Fibroblast of skin of left biceps (primary cell): ENCODE data around the gene NME9.

Experiments
- DNase-seq, 2 experiments: peaks; one replicate each; pipeline ENCODE4 v3.0.0-alpha.2; 2013; ENCODE audit warnings: low read depth in 2 of 2

Gene NME9

GRCh38 chr3:138334608-138335007 lies 5.0 kb upstream of the NME9 start:
- DNase-seq: no peak

GRCh38 chr3:138332472-138333073 lies 2.9 kb upstream of the NME9 start:
- DNase-seq: no peak

- no peak for DNase-seq
These were observed 1.7 kb upstream of the NME9 start for GRCh38 chr3:138331143-138331894.

- DNase-seq: no peak
These were observed 288 bp upstream of the NME9 start for GRCh38 chr3:138329984-138330293.

- DNase-seq: no peak
These were observed 1.3 kb downstream of the NME9 start for GRCh38 chr3:138328341-138328740.

- DNase-seq: no peak
These were observed 1.8 kb downstream of the NME9 start for GRCh38 chr3:138327831-138328230.

GRCh38 chr3:138326866-138327595 lies 2.6 kb downstream of the NME9 start:
- DNase-seq: no peak

- no peak for DNase-seq
These were observed 3.7 kb downstream of the NME9 start for GRCh38 chr3:138325990-138326389.

GRCh38 chr3:138323971-138324370 lies 5.7 kb downstream of the NME9 start:
- DNase-seq: no peak

- DNase-seq: no peak
These were observed 12.0 kb downstream of the NME9 start for GRCh38 chr3:138317687-138318086.

GRCh38 chr3:138314751-138315150 lies 14.9 kb downstream of the NME9 start:
- DNase-seq: no peak

- no peak for DNase-seq
These were observed 19.2 kb downstream of the NME9 start for GRCh38 chr3:138310494-138310893.

GRCh38 chr3:138308783-138309182 lies 20.9 kb downstream of the NME9 start:
- no peak for DNase-seq

GRCh38 chr3:138307899-138308298 lies 21.8 kb downstream of the NME9 start:
- DNase-seq: no peak

- no peak for DNase-seq
These were observed 26.2 kb downstream of the NME9 start for GRCh38 chr3:138303474-138303873.

- no peak for DNase-seq
These were observed 29.0 kb downstream of the NME9 start for GRCh38 chr3:138300647-138301046.

GRCh38 chr3:138297876-138298275 lies 31.8 kb downstream of the NME9 start:
- DNase-seq: no peak

GRCh38 chr3:138297059-138297607 lies 32.5 kb downstream of the NME9 start:
- DNase-seq: no peak

GRCh38 chr3:138296639-138297038 lies 33.0 kb downstream of the NME9 start:
- DNase-seq: no peak

GRCh38 chr3:138289701-138290100 lies 40.0 kb downstream of the NME9 start:
- no peak for DNase-seq

GRCh38 chr3:138289260-138289659 lies 40.4 kb downstream of the NME9 start:
- no peak for DNase-seq

GRCh38 chr3:138284957-138285477 lies 44.6 kb downstream of the NME9 start:
- no peak for DNase-seq

GRCh38 chr3:138284079-138284478 lies 45.6 kb downstream of the NME9 start:
- no peak for DNase-seq
